AG09319 (cell line): Measurements from ENCODE around the gene PRPH.
"Not testable (repeated sequence)": the region's sequence is repeated elsewhere in the genome, so short reads cannot be mapped to it uniquely, and the experiment has no call there.

Experiments used
- DNase-seq: peaks from one replicate; pipeline ENCODE4 v3.0.0-alpha.2; 2010; ENCODE audit warnings: low read depth; ENCODE audit errors: extremely low read depth
- CTCF ChIP-seq: IDR thresholded peaks from 2 replicates; pipeline ENCODE4 v1.5.1; 2011; ENCODE audit warnings: low read depth, mild to moderate bottlenecking, inconsistent platforms, low read length, moderate library complexity

PRPH gene

GRCh38 chr12:49282302-49282701 is 12.6 kb upstream of the PRPH start:
- no peak for TF ChIP-seq CTCF
- DNase-seq, result no peak

- DNase-seq, result not testable (repeated sequence)
These were observed 12.1 kb upstream of the PRPH start for GRCh38 chr12:49282740-49283375.

DNA sequence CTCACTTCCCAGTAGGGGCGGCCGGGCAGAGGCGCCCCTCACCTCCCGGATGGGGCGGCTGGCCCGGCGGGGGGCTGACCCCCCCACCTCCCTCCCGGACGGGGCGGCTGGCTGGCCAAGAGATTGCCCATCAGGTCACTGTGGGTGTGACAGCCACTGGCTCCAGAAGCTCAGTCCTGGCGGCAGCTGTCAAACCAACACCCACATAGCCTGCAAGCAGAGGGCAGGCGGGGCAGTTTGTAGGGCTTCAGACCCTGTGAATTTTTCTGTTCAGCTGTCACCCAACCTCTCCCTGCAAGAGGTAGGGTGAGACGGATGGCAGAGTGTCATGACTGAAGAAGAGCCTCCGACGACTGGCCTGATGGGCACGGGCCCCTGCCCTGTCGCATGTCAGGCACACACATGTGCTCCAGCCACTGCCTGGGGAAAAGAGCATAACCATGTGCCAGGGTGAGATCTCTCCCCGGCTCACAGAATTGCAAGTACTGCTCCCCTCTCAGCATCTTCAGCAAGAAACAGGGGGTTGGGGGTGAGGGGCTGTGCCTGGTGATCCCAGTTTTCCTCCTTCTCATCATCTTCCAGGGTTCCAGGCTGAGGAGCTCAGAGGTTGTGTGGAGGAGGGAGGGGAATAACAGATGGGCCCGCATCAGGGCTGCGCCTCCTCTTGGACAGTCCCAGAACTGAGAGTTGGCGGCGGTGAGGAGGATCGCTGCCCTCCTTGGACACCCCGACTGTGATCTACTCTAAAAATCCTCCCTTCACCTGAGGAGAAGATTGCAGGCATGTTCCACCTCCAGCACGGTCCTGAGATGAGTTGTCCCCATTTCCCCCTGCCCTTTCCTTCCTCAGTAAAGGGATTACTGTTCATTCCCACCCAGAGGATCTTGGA is 11.2 kb upstream of the PRPH start:
- no peak for TF ChIP-seq CTCF
- no peak for DNase-seq

GRCh38 chr12:49284672-49285071 is 10.3 kb upstream of the PRPH start:
- no peak for DNase-seq
- no peak for TF ChIP-seq CTCF

DNA sequence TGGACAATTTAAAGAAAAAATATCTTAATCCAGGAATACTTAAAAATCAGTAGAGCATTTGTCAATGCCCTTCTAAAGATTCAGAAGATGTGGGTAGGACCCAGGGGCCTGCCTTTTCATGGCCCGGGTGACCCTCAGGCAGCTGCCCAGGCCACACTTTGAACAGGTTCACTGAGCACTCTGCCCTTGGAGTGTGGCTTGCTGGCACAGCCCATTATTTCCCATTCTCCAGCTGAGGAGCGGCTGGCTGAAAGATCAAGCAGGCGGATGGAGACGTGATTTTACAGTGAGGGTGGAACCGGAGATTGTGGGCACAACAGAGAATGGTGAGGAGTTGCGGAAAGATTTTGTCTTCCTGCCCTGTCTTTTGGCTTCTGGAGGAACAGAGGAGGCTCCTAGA is 7.1 kb upstream of the PRPH start:
- DNase-seq, result no peak
- no peak for TF ChIP-seq CTCF

DNA sequence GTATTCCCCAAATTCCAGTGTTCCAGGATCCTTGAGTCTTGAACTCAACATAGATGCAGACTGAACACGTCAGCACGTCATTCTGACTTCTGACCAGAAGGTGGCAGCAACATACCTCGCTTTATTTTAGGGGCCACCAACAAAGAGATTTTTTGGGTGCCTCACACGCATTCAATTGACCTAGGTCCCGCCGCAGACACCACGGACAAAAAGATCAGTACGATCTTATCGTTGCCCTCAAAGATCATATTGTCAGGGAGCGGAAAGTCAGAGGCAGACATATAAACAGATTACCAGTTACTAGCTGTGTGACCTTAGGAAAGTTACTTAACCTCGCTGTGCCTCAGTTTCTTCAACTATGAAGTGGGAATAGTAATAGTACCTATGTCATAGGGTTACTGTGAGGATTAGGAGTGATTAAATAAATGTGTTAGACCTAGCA is 6.5 kb upstream of the PRPH start:
- no peak for DNase-seq
- peak; percentile 78 for TF ChIP-seq CTCF

GRCh38 chr12:49288922-49289555 is 5.9 kb upstream of the PRPH start:
- no peak for TF ChIP-seq CTCF
- DNase-seq, result no peak
